SK-N-SH (cell line): ENCODE measurements around the gene SLC66A1. TPM values are rescaled to one million over a fixed set of nuclear protein-coding genes. Genes with fewer than 3 reads are reported as not detected.
A peak's percentile ranks its signal among the peaks of the same experiment; 100 is the strongest.

Experiments
- CTCF ChIA-PET: fragments of 300-600, 350-600 bp; formaldehyde crosslinking; extraction: SDS; loops from one replicate; lab custom pipeline; 2021; lab: Yijun Ruan, JAX
- POLR2A ChIA-PET: fragments of 350-600 bp; sonication (Branson Sonifier 250); formaldehyde crosslinking; extraction: SDS; loops from one replicate; lab custom pipeline; 2020; ENCODE audit warnings: antibody characterized with exemption, inconsistent platforms; lab: Yijun Ruan, JAX
- DNase-seq: peaks from one replicate; pipeline ENCODE4 v3.0.0; 2012
- H2AFZ ChIP-seq: fragments of 200-600 bp; sonication (generic); 2 replicates; pipeline ENCODE4 v1.8.1; 2016; ENCODE audit warnings: antibody characterized with exemption, mild to moderate bottlenecking, low read depth
- H3F3A ChIP-seq: fragments of 200-600 bp; sonication (generic); replicated peaks from 2 replicates; pipeline ENCODE3; 2016; ENCODE audit warnings: antibody characterized with exemption, mild to moderate bottlenecking; ENCODE audit not compliant: insufficient read depth
- H3K27ac ChIP-seq, 2 experiments: fragments of 200-500 bp in 1 of 2; fragments of 200-600 bp in 1 of 2; sonication (Bioruptor generic) in 1 of 2; sonication (generic), shearing (Covaris generic) in 1 of 2; 2 replicates each; pipeline versions ENCODE4 v1.5.1 to v1.6.1; 2014 to 2016; ENCODE audit warnings: low read depth in 2 of 2, inconsistent platforms in 1 of 2, low read length in 1 of 2, mild to moderate bottlenecking in 1 of 2, mixed read lengths in 1 of 2
- H3K27me3 ChIP-seq: fragments of 200-600 bp; sonication (generic), shearing (Covaris generic); 2 replicates; pipeline ENCODE4 v1.6.1; 2016; ENCODE audit warnings: mixed run types; ENCODE audit not compliant: insufficient read depth
- H3K36me3 ChIP-seq, 2 experiments: fragments of 200-500 bp in 1 of 2; fragments of 200-600 bp in 1 of 2; sonication (Bioruptor generic) in 1 of 2; sonication (generic) in 1 of 2; replicated peaks in 1 of 2; 2 replicates each; pipeline versions ENCODE3 to v1.5.1; 2014 to 2016; ENCODE audit warnings: low read length in 1 of 2, mild to moderate bottlenecking in 1 of 2; ENCODE audit not compliant: insufficient read depth in 2 of 2, control insufficient read depth in 1 of 2
- H3K4me1 ChIP-seq, 2 experiments: fragments of 200-500 bp in 1 of 2; fragments of 200-600 bp in 1 of 2; sonication (Bioruptor generic) in 1 of 2; sonication (generic), shearing (Covaris generic) in 1 of 2; 2 replicates each; pipeline versions ENCODE4 v1.5.1 to v1.6.1; 2014 to 2016; ENCODE audit warnings: low read depth in 1 of 2, low read length in 1 of 2, mixed run types in 1 of 2; ENCODE audit not compliant: insufficient read depth in 2 of 2, control insufficient read depth in 1 of 2
- H3K4me2 ChIP-seq: fragments of 200-600 bp; sonication (generic), shearing (Covaris generic); 2 replicates; pipeline ENCODE4 v1.6.1; 2017; ENCODE audit warnings: mixed run types
- H3K4me3 ChIP-seq, 2 experiments: fragments of 200-500 bp in 1 of 2; fragments of 200-600 bp in 1 of 2; sonication (Bioruptor generic) in 1 of 2; sonication (generic), shearing (Covaris generic) in 1 of 2; 2 replicates each; pipeline versions ENCODE4 v1.5.1 to v1.8.1; 2014 to 2016; ENCODE audit warnings: low read depth in 2 of 2, inconsistent platforms in 1 of 2, low read length in 1 of 2, mild to moderate bottlenecking in 1 of 2, mixed read lengths in 1 of 2, moderate library complexity in 1 of 2
- H3K79me2 ChIP-seq: fragments of 200-600 bp; sonication (generic); 2 replicates; pipeline ENCODE4 v1.8.1; 2017; ENCODE audit warnings: mild to moderate bottlenecking; ENCODE audit not compliant: insufficient read depth
- H3K9ac ChIP-seq: fragments of 200-600 bp; sonication (generic); 2 replicates; pipeline ENCODE4 v1.6.1; 2017; ENCODE audit warnings: mixed run types
- H3K9me2 ChIP-seq: fragments of 200-600 bp; sonication (generic); 2 replicates; pipeline ENCODE4 v1.6.1; 2017; ENCODE audit warnings: mixed run types
- H3K9me3 ChIP-seq: fragments of 200-600 bp; sonication (generic); 2 replicates; pipeline ENCODE4 v1.6.1; 2017; ENCODE audit warnings: mixed run types, mild to moderate bottlenecking, moderate library complexity
- H4K20me1 ChIP-seq: fragments of 200-600 bp; sonication (generic); 2 replicates; pipeline ENCODE4 v1.6.1; 2017; ENCODE audit warnings: mild to moderate bottlenecking, mixed run types; ENCODE audit not compliant: insufficient read depth
- CHD2 ChIP-seq: fragments of 150-350 bp; IDR thresholded peaks from 2 replicates; pipeline ENCODE4 v1.6.1; 2018; ENCODE audit warnings: low read length; ENCODE audit not compliant: partially characterized antibody
- EZH2phosphoT487 ChIP-seq: fragments of 200-600 bp; sonication (generic); IDR thresholded peaks from 2 replicates; pipeline ENCODE4 v1.6.1; 2017; ENCODE audit warnings: low read depth, mixed run types, mild to moderate bottlenecking, antibody characterized with exemption, moderate library complexity, borderline replicate concordance
- FOXM1 ChIP-seq: IDR thresholded peaks from 2 replicates; pipeline ENCODE4 v1.4.0; 2012; ENCODE audit warnings: low read depth, mild to moderate bottlenecking
- POLR2AphosphoS5 ChIP-seq: IDR thresholded peaks from 2 replicates; pipeline ENCODE4 v1.6.1; 2012; ENCODE audit warnings: low read depth, low read length
- RFX5 ChIP-seq: IDR thresholded peaks from 2 replicates; pipeline ENCODE4 v1.6.1; 2012; ENCODE audit warnings: mild to moderate bottlenecking, improper control_type of control experiment, low read length
- RXRA ChIP-seq: IDR thresholded peaks from 2 replicates; pipeline ENCODE4 v1.4.0; 2012; ENCODE audit warnings: low read depth, mild to moderate bottlenecking, borderline replicate concordance
- WGBS: methylation state at CpG from one replicate; pipeline ENCODE4 v1.1.6; 2017; ENCODE audit warnings: low lambda C conversion rate; 5-methylcytosine and 5-hydroxymethylcytosine counted together
- polyA plus RNA-seq, 3 experiments: library from polyadenylated mRNA; depleted of rRNA; stranded (reverse); fragments of >200 nt; gene quantifications; 2 replicates each; pipeline ENCODE4 v1.2.3, GENCODE V29; 2012
- TF ChIP-seq, protein P1 (sequence below): fragments of 150-350 bp; IDR thresholded peaks from 2 replicates; pipeline ENCODE4 v1.6.1; 2017; ENCODE audit warnings: antibody characterized with exemption, low read length, low read depth, borderline replicate concordance
- TF ChIP-seq, protein P2 (sequence below): IDR thresholded peaks from 2 replicates; pipeline ENCODE4 v1.4.0; 2012; ENCODE audit warnings: low read depth
- TF ChIP-seq, protein P3 (sequence below): fragments of 200-600 bp; sonication (generic); IDR thresholded peaks from 2 replicates; pipeline ENCODE4 v1.6.1; 2017; ENCODE audit warnings: antibody characterized with exemption, mild to moderate bottlenecking, moderate library complexity
- TF ChIP-seq, protein P4 (sequence below): IDR thresholded peaks from 2 replicates; pipeline ENCODE4; 2012
- TF ChIP-seq, protein P5 (sequence below): IDR thresholded peaks from 2 replicates; pipeline ENCODE4 v1.4.0; 2012; ENCODE audit warnings: low read depth, borderline replicate concordance
- TF ChIP-seq, protein P6 (sequence below): IDR thresholded peaks from 2 replicates; pipeline ENCODE4 v1.6.1; 2012; ENCODE audit warnings: mild to moderate bottlenecking, low read depth, low read length, moderate library complexity

SLC66A1 gene
- polyA plus RNA-seq, 1 of the 3 experiments (the other 2 are of a cell fraction): 16.9 TPM

DNA sequence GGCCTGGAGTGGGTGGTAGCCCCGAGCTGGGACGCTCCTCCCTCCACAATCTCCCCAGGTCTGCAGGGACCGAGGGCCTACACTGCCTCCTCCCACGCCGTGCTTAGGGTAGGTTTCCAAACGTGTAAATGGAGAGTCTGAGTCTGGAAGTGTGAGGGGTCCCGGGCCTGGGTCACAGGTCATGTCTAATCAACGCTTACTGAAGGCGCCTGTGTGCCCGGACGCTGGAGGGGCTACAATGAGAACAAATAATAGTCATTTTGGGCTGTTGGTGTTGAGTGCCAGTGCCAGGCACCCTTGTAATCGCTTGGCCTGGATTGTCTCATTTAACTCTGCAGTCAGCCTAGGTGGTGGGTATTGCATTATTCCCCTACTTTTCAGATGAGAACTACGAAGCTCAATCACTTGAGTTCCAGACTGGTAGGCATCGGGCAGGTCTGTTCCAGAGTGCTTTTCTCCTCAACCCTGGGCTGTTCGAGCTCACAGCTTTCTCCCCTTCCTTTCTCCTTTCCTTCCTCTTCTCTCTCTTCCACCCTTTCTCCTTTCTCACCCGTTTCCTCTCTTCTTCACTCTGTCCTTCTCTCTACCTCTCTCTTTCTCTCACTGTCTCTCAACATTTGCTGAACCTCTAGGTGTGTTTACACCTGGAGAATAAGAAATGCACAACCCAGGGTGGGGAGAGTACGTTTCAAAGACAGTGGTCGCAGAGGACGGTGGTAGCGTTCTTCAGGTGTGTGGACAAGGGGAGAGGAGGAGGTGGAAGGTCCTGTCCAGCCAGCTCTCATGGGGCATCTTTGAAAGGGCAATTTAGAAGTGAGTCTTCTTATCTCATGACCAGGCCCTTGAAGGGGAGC, 883 bp downstream of the SLC66A1 start:
- TF ChIP-seq POLR2AphosphoS5 (0 out of 2 replicates have a peak, but pooled peaks have one; percentile 4), FOXM1 (no peak)
- H3K79me2 ChIP-seq: peaks cover 73% of the 10 kb centered on the region

DNA sequence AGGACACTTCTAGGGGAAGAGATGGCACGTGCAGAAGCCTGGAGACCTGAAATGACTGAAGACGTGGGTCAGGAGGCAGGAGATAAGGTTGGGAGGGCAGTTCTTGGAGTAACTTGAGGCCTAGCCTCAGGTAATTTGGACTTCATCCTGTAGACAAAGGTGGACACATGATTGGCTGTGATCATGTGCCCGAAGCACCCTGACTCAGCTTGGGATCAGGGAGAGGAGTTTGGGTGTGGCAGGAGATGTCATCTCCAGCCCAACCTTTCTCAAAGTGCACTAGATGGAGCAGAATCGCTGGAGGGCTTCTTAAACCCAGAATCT, 1.5 kb downstream of the SLC66A1 start:
- TF ChIP-seq, protein P1, sequence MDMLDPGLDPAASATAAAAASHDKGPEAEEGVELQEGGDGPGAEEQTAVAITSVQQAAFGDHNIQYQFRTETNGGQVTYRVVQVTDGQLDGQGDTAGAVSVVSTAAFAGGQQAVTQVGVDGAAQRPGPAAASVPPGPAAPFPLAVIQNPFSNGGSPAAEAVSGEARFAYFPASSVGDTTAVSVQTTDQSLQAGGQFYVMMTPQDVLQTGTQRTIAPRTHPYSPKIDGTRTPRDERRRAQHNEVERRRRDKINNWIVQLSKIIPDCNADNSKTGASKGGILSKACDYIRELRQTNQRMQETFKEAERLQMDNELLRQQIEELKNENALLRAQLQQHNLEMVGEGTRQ: no peak
- TF ChIP-seq, protein P2, sequence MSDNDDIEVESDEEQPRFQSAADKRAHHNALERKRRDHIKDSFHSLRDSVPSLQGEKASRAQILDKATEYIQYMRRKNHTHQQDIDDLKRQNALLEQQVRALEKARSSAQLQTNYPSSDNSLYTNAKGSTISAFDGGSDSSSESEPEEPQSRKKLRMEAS: no peak
- no peak for TF ChIP-seq CHD2
- TF ChIP-seq, protein P3, sequence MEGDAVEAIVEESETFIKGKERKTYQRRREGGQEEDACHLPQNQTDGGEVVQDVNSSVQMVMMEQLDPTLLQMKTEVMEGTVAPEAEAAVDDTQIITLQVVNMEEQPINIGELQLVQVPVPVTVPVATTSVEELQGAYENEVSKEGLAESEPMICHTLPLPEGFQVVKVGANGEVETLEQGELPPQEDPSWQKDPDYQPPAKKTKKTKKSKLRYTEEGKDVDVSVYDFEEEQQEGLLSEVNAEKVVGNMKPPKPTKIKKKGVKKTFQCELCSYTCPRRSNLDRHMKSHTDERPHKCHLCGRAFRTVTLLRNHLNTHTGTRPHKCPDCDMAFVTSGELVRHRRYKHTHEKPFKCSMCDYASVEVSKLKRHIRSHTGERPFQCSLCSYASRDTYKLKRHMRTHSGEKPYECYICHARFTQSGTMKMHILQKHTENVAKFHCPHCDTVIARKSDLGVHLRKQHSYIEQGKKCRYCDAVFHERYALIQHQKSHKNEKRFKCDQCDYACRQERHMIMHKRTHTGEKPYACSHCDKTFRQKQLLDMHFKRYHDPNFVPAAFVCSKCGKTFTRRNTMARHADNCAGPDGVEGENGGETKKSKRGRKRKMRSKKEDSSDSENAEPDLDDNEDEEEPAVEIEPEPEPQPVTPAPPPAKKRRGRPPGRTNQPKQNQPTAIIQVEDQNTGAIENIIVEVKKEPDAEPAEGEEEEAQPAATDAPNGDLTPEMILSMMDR: no peak
- no peak for TF ChIP-seq RXRA
- no peak for TF ChIP-seq RFX5
- TF ChIP-seq EZH2phosphoT487: no peak
- no peak for TF ChIP-seq FOXM1
- TF ChIP-seq, protein P4, sequence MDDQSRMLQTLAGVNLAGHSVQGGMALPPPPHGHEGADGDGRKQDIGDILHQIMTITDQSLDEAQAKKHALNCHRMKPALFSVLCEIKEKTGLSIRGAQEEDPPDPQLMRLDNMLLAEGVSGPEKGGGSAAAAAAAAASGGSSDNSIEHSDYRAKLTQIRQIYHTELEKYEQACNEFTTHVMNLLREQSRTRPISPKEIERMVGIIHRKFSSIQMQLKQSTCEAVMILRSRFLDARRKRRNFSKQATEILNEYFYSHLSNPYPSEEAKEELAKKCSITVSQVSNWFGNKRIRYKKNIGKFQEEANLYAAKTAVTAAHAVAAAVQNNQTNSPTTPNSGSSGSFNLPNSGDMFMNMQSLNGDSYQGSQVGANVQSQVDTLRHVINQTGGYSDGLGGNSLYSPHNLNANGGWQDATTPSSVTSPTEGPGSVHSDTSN: no peak
- TF ChIP-seq, protein P5, sequence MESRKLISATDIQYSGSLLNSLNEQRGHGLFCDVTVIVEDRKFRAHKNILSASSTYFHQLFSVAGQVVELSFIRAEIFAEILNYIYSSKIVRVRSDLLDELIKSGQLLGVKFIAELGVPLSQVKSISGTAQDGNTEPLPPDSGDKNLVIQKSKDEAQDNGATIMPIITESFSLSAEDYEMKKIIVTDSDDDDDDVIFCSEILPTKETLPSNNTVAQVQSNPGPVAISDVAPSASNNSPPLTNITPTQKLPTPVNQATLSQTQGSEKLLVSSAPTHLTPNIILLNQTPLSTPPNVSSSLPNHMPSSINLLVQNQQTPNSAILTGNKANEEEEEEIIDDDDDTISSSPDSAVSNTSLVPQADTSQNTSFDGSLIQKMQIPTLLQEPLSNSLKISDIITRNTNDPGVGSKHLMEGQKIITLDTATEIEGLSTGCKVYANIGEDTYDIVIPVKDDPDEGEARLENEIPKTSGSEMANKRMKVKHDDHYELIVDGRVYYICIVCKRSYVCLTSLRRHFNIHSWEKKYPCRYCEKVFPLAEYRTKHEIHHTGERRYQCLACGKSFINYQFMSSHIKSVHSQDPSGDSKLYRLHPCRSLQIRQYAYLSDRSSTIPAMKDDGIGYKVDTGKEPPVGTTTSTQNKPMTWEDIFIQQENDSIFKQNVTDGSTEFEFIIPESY: no peak
- TF ChIP-seq, protein P6, sequence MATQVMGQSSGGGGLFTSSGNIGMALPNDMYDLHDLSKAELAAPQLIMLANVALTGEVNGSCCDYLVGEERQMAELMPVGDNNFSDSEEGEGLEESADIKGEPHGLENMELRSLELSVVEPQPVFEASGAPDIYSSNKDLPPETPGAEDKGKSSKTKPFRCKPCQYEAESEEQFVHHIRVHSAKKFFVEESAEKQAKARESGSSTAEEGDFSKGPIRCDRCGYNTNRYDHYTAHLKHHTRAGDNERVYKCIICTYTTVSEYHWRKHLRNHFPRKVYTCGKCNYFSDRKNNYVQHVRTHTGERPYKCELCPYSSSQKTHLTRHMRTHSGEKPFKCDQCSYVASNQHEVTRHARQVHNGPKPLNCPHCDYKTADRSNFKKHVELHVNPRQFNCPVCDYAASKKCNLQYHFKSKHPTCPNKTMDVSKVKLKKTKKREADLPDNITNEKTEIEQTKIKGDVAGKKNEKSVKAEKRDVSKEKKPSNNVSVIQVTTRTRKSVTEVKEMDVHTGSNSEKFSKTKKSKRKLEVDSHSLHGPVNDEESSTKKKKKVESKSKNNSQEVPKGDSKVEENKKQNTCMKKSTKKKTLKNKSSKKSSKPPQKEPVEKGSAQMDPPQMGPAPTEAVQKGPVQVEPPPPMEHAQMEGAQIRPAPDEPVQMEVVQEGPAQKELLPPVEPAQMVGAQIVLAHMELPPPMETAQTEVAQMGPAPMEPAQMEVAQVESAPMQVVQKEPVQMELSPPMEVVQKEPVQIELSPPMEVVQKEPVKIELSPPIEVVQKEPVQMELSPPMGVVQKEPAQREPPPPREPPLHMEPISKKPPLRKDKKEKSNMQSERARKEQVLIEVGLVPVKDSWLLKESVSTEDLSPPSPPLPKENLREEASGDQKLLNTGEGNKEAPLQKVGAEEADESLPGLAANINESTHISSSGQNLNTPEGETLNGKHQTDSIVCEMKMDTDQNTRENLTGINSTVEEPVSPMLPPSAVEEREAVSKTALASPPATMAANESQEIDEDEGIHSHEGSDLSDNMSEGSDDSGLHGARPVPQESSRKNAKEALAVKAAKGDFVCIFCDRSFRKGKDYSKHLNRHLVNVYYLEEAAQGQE: no peak
- no peak overlapping the region for H3K9ac ChIP-seq
- H3K36me3 ChIP-seq: peaks cover 0 to 8% of the 10 kb centered on the region in 2 experiments
- peaks cover 19% of the 10 kb centered on the region for H4K20me1 ChIP-seq
- H3K27me3 ChIP-seq: no peaks in the 10 kb centered on the region
- WGBS: 100% methylated on average over 2 of the region's 4 CpGs
- H3K4me2 ChIP-seq: peak overlapping the region; percentile 98
- ChIA-PET POLR2A (interaction anchor here (1.0 kb wide), 1 partner anchor 9 kb away, joined by 3 read pairs; no protein-coding TSS in a partner anchor), CTCF (interaction anchor here (0.6 to 2.4 kb wide), 5 partner anchors 9 to 348 kb away, joined by 3 to 8 read pairs (median 5); no protein-coding TSS in a partner anchor)
- no peaks in the 10 kb centered on the region for H3K9me2 ChIP-seq
- peaks cover 5 to 26% of the 10 kb centered on the region in 2 experiments; a peak in 1 of 4 replicates for H3K4me1 ChIP-seq
- H3K4me3 ChIP-seq: no peak overlapping the region
- H3K27ac ChIP-seq: no peak overlapping the region
- H2AFZ ChIP-seq: no peak overlapping the region
- H3K79me2 ChIP-seq: peaks cover 73% of the 10 kb centered on the region
- no peaks in the 10 kb centered on the region for H3K9me3 ChIP-seq
- DNase-seq: no peak
- H3F3A ChIP-seq: no peaks in the 10 kb centered on the region

More for the DNA sequence above, 883 bp downstream of the SLC66A1 start:
- no peak for DNase-seq
- ChIA-PET CTCF (interaction anchor here (0.6 to 2.4 kb wide), 10 partner anchors 10 to 370 kb away, joined by 3 to 8 read pairs (median 4); partner anchors contain the start of gene NBL1), POLR2A (interaction anchor here (1.0 to 2.0 kb wide), 3 partner anchors 9 to 17 kb away, joined by 3 to 4 read pairs (median 4); no protein-coding TSS in a partner anchor)
- H3F3A ChIP-seq: no peaks in the 10 kb centered on the region
- no peaks in the 10 kb centered on the region for H3K27me3 ChIP-seq
- 84% methylated on average over 10 of the region's 20 CpGs for WGBS
- peak overlapping the region; percentile 70 to 71; a peak in 2 of 4 replicates for H3K27ac ChIP-seq
- peak overlapping the region; percentile 76 to 82 for H3K4me3 ChIP-seq
- H3K9me3 ChIP-seq: no peaks in the 10 kb centered on the region
- H4K20me1 ChIP-seq: peaks cover 19% of the 10 kb centered on the region
- peak overlapping the region; percentile 21; the same call in 1 of the 2 replicates for H2AFZ ChIP-seq
- H3K9me2 ChIP-seq: no peaks in the 10 kb centered on the region
- peaks cover 2 to 6% of the 10 kb centered on the region in 2 experiments for H3K36me3 ChIP-seq
- H3K9ac ChIP-seq: peak overlapping the region; percentile 88
- H3K4me1 ChIP-seq: peaks cover 5 to 26% of the 10 kb centered on the region in 2 experiments; a peak in 1 of 4 replicates
- peak overlapping the region; percentile 98 for H3K4me2 ChIP-seq
